ENCODE measurements around the gene ADARB2.

The ADARB2 gene

GRCh38 chr10:1515780-1516491 lies 221.4 kb downstream of the ADARB2 start:
- DNase-seq: peak; percentile 39

GRCh38 chr10:1515121-1515779 lies 222.1 kb downstream of the ADARB2 start:
- DNase-seq: no peak

GRCh38 chr10:1514681-1515080 lies 222.6 kb downstream of the ADARB2 start:
- DNase-seq: no peak

GRCh38 chr10:1513221-1513620 lies 224.1 kb downstream of the ADARB2 start:
- no peak for DNase-seq

- DNase-seq: no peak
Observed at GRCh38 chr10:1509011-1509530, 228.3 kb downstream of the ADARB2 start.

- no peak for DNase-seq
Observed at GRCh38 chr10:1508096-1508495, 229.2 kb downstream of the ADARB2 start.

GRCh38 chr10:1507436-1507835 lies 229.9 kb downstream of the ADARB2 start:
- DNase-seq: no peak

GRCh38 chr10:1504940-1505339 lies 232.4 kb downstream of the ADARB2 start:
- no peak for DNase-seq

GRCh38 chr10:1504286-1504685 lies 233.0 kb downstream of the ADARB2 start:
- DNase-seq: no peak

- DNase-seq: no peak
Observed at GRCh38 chr10:1502451-1502850, 234.9 kb downstream of the ADARB2 start.

- no peak for DNase-seq
Observed at GRCh38 chr10:1499359-1499957, 237.9 kb downstream of the ADARB2 start.

GRCh38 chr10:1498746-1499358 lies 238.5 kb downstream of the ADARB2 start:
- DNase-seq: no peak

- DNase-seq: no peak
Observed at GRCh38 chr10:1495915-1496517, 241.3 kb downstream of the ADARB2 start.

GRCh38 chr10:1492641-1493040 lies 244.7 kb downstream of the ADARB2 start:
- no peak for DNase-seq

GRCh38 chr10:1491901-1492300 lies 245.4 kb downstream of the ADARB2 start:
- DNase-seq: no peak

- DNase-seq: no peak
Observed at GRCh38 chr10:1489801-1490200, 247.5 kb downstream of the ADARB2 start.

GRCh38 chr10:1488970-1489548 lies 248.3 kb downstream of the ADARB2 start:
- no peak for DNase-seq

GRCh38 chr10:1486841-1487687 lies 250.3 kb downstream of the ADARB2 start:
- DNase-seq: no peak

- no peak for DNase-seq
Observed at GRCh38 chr10:1485357-1485756, 252.0 kb downstream of the ADARB2 start.

GRCh38 chr10:1483826-1484225 lies 253.5 kb downstream of the ADARB2 start:
- no peak for DNase-seq

- DNase-seq: no peak
Observed at GRCh38 chr10:1483246-1483645, 254.1 kb downstream of the ADARB2 start.

GRCh38 chr10:1477578-1477977 lies 259.7 kb downstream of the ADARB2 start:
- no peak for DNase-seq

Measured in islet precursor cell (in vitro differentiated cells).